Measurements from ENCODE around the gene U2AF2. TPM values are rescaled to one million over a fixed set of nuclear protein-coding genes. Genes with fewer than 3 reads are reported as not detected.

The U2AF2 gene
- polyA plus RNA-seq, 2 donors: 110 to 120 TPM

- no peaks in the 10 kb centered on the region for H3K27me3 ChIP-seq (ENCODE audit: control insufficient read depth in 1 of 2, insufficient read depth in 2 of 2, low read length in 2 of 2)
- 87 to 88% methylated on average over 18 to 20 of the region's 20 CpGs for WGBS, 2 donors
- no peak overlapping the region for H3K27ac ChIP-seq (ENCODE audit: low read depth in 2 of 2, low read length in 1 of 2)
- H3K4me3 ChIP-seq (ENCODE audit: low read depth in 1 of 2, low read length in 2 of 2): no peak overlapping the region
- H3K36me3 ChIP-seq (ENCODE audit: control insufficient read depth in 2 of 2, insufficient read depth in 2 of 2, low read length in 1 of 2): peaks cover 36 to 84% of the 10 kb centered on the region in 2 donors
- H3K9me3 ChIP-seq (ENCODE audit: control insufficient read depth in 2 of 2, insufficient read depth in 1 of 2, low read depth in 1 of 2, low read length in 1 of 2): no peaks in the 10 kb centered on the region
- H3K4me1 ChIP-seq (ENCODE audit: control insufficient read depth in 2 of 2, insufficient read depth in 2 of 2, low read length in 1 of 2): peaks cover 5 to 9% of the 10 kb centered on the region in 2 donors
Observed at GRCh38 chr19:55663846-55664536, 9.2 kb downstream of the U2AF2 start.

- H3K27me3 ChIP-seq (ENCODE audit: control insufficient read depth in 1 of 2, insufficient read depth in 2 of 2, low read length in 2 of 2): no peaks in the 10 kb centered on the region
- peaks cover 36 to 84% of the 10 kb centered on the region in 2 donors for H3K36me3 ChIP-seq (ENCODE audit: control insufficient read depth in 2 of 2, insufficient read depth in 2 of 2, low read length in 1 of 2)
- H3K4me3 ChIP-seq (ENCODE audit: low read depth in 1 of 2, low read length in 2 of 2): no peak overlapping the region
- 81 to 88% methylated on average over 12 of the region's 12 CpGs for WGBS, 2 donors
- H3K4me1 ChIP-seq (ENCODE audit: control insufficient read depth in 2 of 2, insufficient read depth in 2 of 2, low read length in 1 of 2): peaks cover 0 to 11% of the 10 kb centered on the region in 2 donors
- H3K9me3 ChIP-seq (ENCODE audit: control insufficient read depth in 2 of 2, insufficient read depth in 1 of 2, low read depth in 1 of 2, low read length in 1 of 2): peaks cover 0 to 3% of the 10 kb centered on the region in 2 donors
- H3K27ac ChIP-seq (ENCODE audit: low read depth in 2 of 2, low read length in 1 of 2): no peak overlapping the region
Observed at GRCh38 chr19:55666343-55667005, 11.6 kb downstream of the U2AF2 start.

- H3K27ac ChIP-seq (ENCODE audit: low read depth in 2 of 2, low read length in 1 of 2): peak overlapping the region in 1 of 2 donors; percentile 16
- H3K4me1 ChIP-seq (ENCODE audit: control insufficient read depth in 2 of 2, insufficient read depth in 2 of 2, low read length in 1 of 2): peaks cover 0 to 11% of the 10 kb centered on the region in 2 donors
- peaks cover 31 to 79% of the 10 kb centered on the region in 2 donors for H3K36me3 ChIP-seq (ENCODE audit: control insufficient read depth in 2 of 2, insufficient read depth in 2 of 2, low read length in 1 of 2)
- peaks cover 0 to 3% of the 10 kb centered on the region in 2 donors for H3K9me3 ChIP-seq (ENCODE audit: control insufficient read depth in 2 of 2, insufficient read depth in 1 of 2, low read depth in 1 of 2, low read length in 1 of 2)
- H3K4me3 ChIP-seq (ENCODE audit: low read depth in 1 of 2, low read length in 2 of 2): no peak overlapping the region
- no peaks in the 10 kb centered on the region for H3K27me3 ChIP-seq (ENCODE audit: control insufficient read depth in 1 of 2, insufficient read depth in 2 of 2, low read length in 2 of 2)
- WGBS, 2 donors: 88 to 94% methylated on average over 4 of the region's 4 CpGs
Observed at GRCh38 chr19:55667006-55667381, 12.2 kb downstream of the U2AF2 start.

GRCh38 chr19:55667511-55667910 lies 12.7 kb downstream of the U2AF2 start:
- H3K27ac ChIP-seq (ENCODE audit: low read depth in 2 of 2, low read length in 1 of 2): peak overlapping the region; percentile 16 to 32
- no peak overlapping the region for H3K4me3 ChIP-seq (ENCODE audit: low read depth in 1 of 2, low read length in 2 of 2)
- WGBS, 2 donors: 78 to 83% methylated on average over 12 of the region's 12 CpGs
- peaks cover 0 to 3% of the 10 kb centered on the region in 2 donors for H3K9me3 ChIP-seq (ENCODE audit: control insufficient read depth in 2 of 2, insufficient read depth in 1 of 2, low read depth in 1 of 2, low read length in 1 of 2)
- peaks cover 0 to 11% of the 10 kb centered on the region in 2 donors for H3K4me1 ChIP-seq (ENCODE audit: control insufficient read depth in 2 of 2, insufficient read depth in 2 of 2, low read length in 1 of 2)
- H3K27me3 ChIP-seq (ENCODE audit: control insufficient read depth in 1 of 2, insufficient read depth in 2 of 2, low read length in 2 of 2): no peaks in the 10 kb centered on the region
- H3K36me3 ChIP-seq (ENCODE audit: control insufficient read depth in 2 of 2, insufficient read depth in 2 of 2, low read length in 1 of 2): peaks cover 29 to 76% of the 10 kb centered on the region in 2 donors

GRCh38 chr19:55667958-55668357 lies 13.1 kb downstream of the U2AF2 start:
- WGBS, 2 donors: 55 to 61% methylated on average over 11 of the region's 11 CpGs
- Histone ChIP-seq H3K9me3 (ENCODE audit: control insufficient read depth in 2 of 2, insufficient read depth in 1 of 2, low read depth in 1 of 2, low read length in 1 of 2) (peaks cover 0 to 3% of the 10 kb centered on the region in 2 donors), H3K4me3 (ENCODE audit: low read depth in 1 of 2, low read length in 2 of 2) (no peak overlapping the region), H3K4me1 (ENCODE audit: control insufficient read depth in 2 of 2, insufficient read depth in 2 of 2, low read length in 1 of 2) (peaks cover 0 to 11% of the 10 kb centered on the region in 2 donors), H3K27ac (ENCODE audit: low read depth in 2 of 2, low read length in 1 of 2) (peak overlapping the region; percentile 7 to 53), H3K36me3 (ENCODE audit: control insufficient read depth in 2 of 2, insufficient read depth in 2 of 2, low read length in 1 of 2) (peaks cover 26 to 72% of the 10 kb centered on the region in 2 donors), H3K27me3 (ENCODE audit: control insufficient read depth in 1 of 2, insufficient read depth in 2 of 2, low read length in 2 of 2) (no peaks in the 10 kb centered on the region)

- Histone ChIP-seq H3K4me3 (ENCODE audit: low read depth in 1 of 2, low read length in 2 of 2) (no peak overlapping the region), H3K4me1 (ENCODE audit: control insufficient read depth in 2 of 2, insufficient read depth in 2 of 2, low read length in 1 of 2) (peaks cover 0 to 11% of the 10 kb centered on the region in 2 donors), H3K36me3 (ENCODE audit: control insufficient read depth in 2 of 2, insufficient read depth in 2 of 2, low read length in 1 of 2) (peaks cover 18 to 67% of the 10 kb centered on the region in 2 donors), H3K9me3 (ENCODE audit: control insufficient read depth in 2 of 2, insufficient read depth in 1 of 2, low read depth in 1 of 2, low read length in 1 of 2) (peaks cover 0 to 3% of the 10 kb centered on the region in 2 donors), H3K27ac (ENCODE audit: low read depth in 2 of 2, low read length in 1 of 2) (peak overlapping the region; percentile 7 to 53), H3K27me3 (ENCODE audit: control insufficient read depth in 1 of 2, insufficient read depth in 2 of 2, low read length in 2 of 2) (no peaks in the 10 kb centered on the region)
- 89 to 90% methylated on average over 30 of the region's 30 CpGs for WGBS, 2 donors
Observed at GRCh38 chr19:55668603-55669348, 13.9 kb downstream of the U2AF2 start.

GRCh38 chr19:55669418-55670279 lies 14.8 kb downstream of the U2AF2 start:
- WGBS, 2 donors: 86 to 90% methylated on average over 31 to 43 of the region's 43 CpGs
- H3K27ac ChIP-seq (ENCODE audit: low read depth in 2 of 2, low read length in 1 of 2): no peak overlapping the region
- H3K36me3 ChIP-seq (ENCODE audit: control insufficient read depth in 2 of 2, insufficient read depth in 2 of 2, low read length in 1 of 2): peaks cover 14 to 59% of the 10 kb centered on the region in 2 donors
- no peaks in the 10 kb centered on the region for H3K27me3 ChIP-seq (ENCODE audit: control insufficient read depth in 1 of 2, insufficient read depth in 2 of 2, low read length in 2 of 2)
- H3K4me1 ChIP-seq (ENCODE audit: control insufficient read depth in 2 of 2, insufficient read depth in 2 of 2, low read length in 1 of 2): peaks cover 0 to 11% of the 10 kb centered on the region in 2 donors
- H3K9me3 ChIP-seq (ENCODE audit: control insufficient read depth in 2 of 2, insufficient read depth in 1 of 2, low read depth in 1 of 2, low read length in 1 of 2): peaks cover 0 to 3% of the 10 kb centered on the region in 2 donors
- no peak overlapping the region for H3K4me3 ChIP-seq (ENCODE audit: low read depth in 1 of 2, low read length in 2 of 2)

- Histone ChIP-seq H3K9me3 (ENCODE audit: control insufficient read depth in 2 of 2, insufficient read depth in 1 of 2, low read depth in 1 of 2, low read length in 1 of 2) (peaks cover 0 to 3% of the 10 kb centered on the region in 2 donors), H3K4me3 (ENCODE audit: low read depth in 1 of 2, low read length in 2 of 2) (no peak overlapping the region), H3K27me3 (ENCODE audit: control insufficient read depth in 1 of 2, insufficient read depth in 2 of 2, low read length in 2 of 2) (no peaks in the 10 kb centered on the region), H3K36me3 (ENCODE audit: control insufficient read depth in 2 of 2, insufficient read depth in 2 of 2, low read length in 1 of 2) (peaks cover 14 to 55% of the 10 kb centered on the region in 2 donors), H3K27ac (ENCODE audit: low read depth in 2 of 2, low read length in 1 of 2) (no peak overlapping the region), H3K4me1 (ENCODE audit: control insufficient read depth in 2 of 2, insufficient read depth in 2 of 2, low read length in 1 of 2) (peaks cover 0 to 11% of the 10 kb centered on the region in 2 donors)
- WGBS, 2 donors: 76 to 78% methylated on average over 23 of the region's 23 CpGs
Observed at GRCh38 chr19:55670280-55671053, 15.6 kb downstream of the U2AF2 start.
